ENCODE results near the gene CIRBP.

Gene CIRBP

DNA sequence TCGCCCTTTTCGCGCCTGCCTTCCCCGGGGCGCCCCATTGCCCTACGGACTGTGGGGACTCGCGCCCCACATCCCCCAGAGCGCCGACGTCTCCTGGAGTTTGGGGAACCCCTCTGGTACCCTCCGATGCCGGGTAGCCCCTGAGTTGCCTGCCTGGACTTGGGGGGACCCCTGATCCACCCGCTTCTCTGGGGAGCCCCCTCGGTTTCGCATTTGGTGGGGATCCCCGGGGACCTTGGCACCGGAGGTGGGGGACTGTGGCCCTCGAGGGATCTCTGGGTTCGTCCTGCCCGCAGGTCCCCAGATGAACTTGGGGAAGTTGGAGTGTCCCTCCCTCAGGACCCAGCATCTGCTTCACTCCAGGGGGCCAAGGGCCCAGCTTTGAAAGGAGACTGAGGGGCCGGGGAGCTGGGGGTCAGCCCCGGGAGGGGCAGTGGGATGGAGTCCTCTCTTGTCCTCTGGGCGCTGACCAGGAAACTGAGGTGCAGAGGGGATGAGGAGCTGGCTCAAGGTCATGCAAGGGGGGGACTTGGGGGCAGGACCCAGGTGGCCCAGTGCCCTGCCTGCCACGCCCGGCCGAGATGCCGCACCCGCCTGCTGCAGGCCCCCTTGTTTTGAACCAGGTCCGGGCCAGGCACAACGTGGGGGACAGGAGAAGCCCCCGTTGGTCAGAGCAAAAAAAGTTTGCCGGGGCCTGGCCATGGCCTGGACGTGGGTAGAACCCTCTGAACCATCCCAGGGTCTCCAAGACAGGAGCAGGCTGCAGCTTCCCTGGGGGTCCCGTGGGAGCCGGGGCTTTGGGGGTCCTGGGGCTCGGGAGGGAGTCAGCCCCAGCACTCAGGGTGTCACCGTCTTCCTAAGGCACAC lies 17.6 kb downstream of the CIRBP start:
- H3K4me3 ChIP-seq (ENCODE audit: low read length) = peak overlapping the region; percentile 23
- DNase-seq (ENCODE audit: low read depth) = no peak

DNA sequence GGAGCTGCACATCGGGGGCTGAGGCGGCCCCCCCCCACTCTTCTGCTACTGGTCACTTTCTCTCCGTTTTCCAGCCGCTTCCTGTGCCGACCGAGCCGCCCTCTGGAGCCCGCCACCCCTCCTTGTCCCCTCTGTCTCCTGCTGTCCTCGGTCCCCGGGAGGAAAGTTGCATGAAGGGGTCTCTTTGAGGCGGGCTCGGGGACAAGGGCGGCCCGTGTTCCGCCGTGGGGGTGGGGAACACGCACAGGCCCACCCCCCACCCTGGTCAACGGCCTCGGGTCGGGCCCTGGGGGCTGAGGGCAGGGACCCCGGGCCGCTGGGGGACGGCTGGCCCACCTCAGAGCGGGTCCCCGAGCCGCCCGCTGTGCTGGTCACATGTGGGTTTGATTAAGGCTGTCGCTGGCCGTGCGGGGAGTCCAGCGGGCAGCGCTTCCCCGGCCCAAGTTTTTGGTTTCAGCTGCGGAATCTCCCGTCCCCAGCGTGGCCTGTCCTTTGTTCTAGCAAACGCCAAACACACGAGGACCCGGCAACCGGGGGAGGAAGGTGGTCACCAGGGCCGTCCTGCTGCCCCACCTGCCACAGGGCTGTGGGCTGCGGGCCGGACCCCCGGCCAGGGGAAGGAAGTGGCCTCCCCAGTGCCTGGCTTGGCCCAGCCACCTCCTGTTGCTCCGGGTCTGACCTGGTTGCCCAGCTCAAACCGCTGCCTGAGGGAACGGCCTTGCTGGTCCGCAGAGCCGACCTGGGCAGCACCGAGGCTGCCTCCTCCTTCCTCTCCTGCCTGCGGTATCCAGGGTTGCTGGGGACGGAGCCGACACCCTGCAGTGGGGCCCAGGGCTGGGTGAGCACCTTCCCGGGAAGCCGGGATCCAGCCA lies 18.5 kb downstream of the CIRBP start:
- TF ChIP-seq, protein P1, sequence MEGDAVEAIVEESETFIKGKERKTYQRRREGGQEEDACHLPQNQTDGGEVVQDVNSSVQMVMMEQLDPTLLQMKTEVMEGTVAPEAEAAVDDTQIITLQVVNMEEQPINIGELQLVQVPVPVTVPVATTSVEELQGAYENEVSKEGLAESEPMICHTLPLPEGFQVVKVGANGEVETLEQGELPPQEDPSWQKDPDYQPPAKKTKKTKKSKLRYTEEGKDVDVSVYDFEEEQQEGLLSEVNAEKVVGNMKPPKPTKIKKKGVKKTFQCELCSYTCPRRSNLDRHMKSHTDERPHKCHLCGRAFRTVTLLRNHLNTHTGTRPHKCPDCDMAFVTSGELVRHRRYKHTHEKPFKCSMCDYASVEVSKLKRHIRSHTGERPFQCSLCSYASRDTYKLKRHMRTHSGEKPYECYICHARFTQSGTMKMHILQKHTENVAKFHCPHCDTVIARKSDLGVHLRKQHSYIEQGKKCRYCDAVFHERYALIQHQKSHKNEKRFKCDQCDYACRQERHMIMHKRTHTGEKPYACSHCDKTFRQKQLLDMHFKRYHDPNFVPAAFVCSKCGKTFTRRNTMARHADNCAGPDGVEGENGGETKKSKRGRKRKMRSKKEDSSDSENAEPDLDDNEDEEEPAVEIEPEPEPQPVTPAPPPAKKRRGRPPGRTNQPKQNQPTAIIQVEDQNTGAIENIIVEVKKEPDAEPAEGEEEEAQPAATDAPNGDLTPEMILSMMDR (conservative IDR thresholded peaks at IDR 0.05; ENCODE audit: low read depth, low read length) = no peak
- no peak for DNase-seq (ENCODE audit: low read depth)
- no peak overlapping the region for H3K4me3 ChIP-seq (ENCODE audit: low read length)

More for the DNA sequence above, 17.6 kb downstream of the CIRBP start:
- TF ChIP-seq, protein P1 (conservative IDR thresholded peaks at IDR 0.05; ENCODE audit: low read depth, low read length) = no peak

DNA sequence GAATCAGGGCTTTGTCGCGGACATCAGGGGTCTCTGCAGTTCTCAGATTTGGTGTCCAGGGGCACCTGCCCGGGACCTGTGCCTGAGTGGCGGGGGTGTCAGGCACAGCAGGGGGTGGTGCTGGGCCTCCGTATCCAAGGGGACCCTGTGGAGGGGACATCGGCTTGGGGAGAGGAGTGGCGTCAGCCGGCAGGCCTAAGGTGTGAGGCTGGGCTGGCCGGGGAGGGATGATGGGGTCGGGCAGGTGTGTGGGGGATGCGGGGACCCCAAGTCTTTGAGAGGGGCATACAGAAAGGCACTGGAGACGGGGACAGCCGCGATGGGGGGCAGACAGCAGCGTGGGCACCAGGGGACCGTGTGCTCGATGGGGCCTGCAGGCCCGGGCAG lies 19.1 kb downstream of the CIRBP start:
- TF ChIP-seq, protein P1 (conservative IDR thresholded peaks at IDR 0.05; ENCODE audit: low read depth, low read length) = no peak
- no peak for DNase-seq (ENCODE audit: low read depth)
- H3K4me3 ChIP-seq (ENCODE audit: low read length) = no peak overlapping the region

DNA sequence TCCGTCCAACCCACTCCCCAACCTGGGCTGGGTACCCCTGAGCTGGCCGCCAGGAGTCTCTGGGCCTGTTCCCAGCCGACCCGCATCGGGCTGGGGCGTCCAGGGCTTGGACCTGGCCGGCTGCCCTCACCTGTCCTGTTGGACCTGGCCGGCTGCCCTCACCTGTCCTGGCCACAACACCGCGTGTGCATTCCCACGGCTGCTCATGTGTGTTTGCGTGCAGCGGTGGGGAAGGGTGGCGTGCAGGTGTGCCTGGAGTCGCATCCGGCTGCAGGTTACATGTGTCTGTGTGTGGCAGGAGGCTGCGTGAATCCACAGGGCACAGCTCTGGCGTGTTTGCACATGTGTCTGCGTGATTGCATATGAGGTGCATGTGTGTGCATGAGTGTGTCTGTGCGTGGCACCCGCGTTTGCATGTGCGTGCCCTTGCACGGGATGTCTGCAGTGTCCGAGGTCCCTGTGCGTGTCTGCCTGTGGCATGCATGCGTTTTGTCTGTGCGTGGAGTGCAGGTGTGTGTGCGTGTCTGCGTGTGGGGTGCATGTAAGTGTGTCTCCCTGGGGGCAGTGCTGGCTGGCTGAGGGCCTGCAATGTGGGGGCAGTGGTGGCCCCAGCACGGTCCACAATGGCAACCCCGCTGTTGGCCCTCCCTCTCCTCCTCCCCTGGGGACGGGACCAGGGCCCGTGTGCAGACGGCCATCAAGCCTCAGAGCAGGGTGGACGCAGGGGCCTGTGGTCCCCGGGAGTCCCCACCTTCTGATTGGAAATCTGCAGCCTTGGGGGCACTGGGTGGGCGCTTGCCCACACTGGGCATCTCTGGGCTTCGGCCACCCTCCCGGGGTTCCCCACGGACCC lies 19.9 kb downstream of the CIRBP start:
- TF ChIP-seq, protein P1 (conservative IDR thresholded peaks at IDR 0.05; ENCODE audit: low read depth, low read length) = no peak
- no peak for DNase-seq (ENCODE audit: low read depth)
- no peak overlapping the region for H3K4me3 ChIP-seq (ENCODE audit: low read length)

DNA sequence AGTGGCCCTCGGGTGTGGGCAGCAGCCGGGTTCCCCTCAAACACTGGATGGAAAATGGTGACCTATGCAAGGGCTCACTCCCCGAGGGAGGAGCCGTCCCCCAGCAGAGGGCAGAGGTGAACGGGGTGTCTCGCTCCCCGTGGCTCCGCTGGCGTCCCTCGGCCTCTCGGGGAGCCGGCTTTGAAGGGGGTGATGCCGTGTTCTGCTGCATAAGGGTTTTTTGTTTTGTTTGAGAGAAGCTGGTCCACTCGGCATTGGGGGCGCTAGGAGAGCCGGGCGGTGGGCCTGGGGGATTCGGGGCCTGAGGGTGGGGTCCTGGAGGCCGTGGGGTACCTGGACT lies 20.5 kb downstream of the CIRBP start:
- H3K4me3 ChIP-seq (ENCODE audit: low read length) = no peak overlapping the region
- DNase-seq (ENCODE audit: low read depth) = no peak
- TF ChIP-seq, protein P1 (conservative IDR thresholded peaks at IDR 0.05; ENCODE audit: low read depth, low read length) = no peak

DNA sequence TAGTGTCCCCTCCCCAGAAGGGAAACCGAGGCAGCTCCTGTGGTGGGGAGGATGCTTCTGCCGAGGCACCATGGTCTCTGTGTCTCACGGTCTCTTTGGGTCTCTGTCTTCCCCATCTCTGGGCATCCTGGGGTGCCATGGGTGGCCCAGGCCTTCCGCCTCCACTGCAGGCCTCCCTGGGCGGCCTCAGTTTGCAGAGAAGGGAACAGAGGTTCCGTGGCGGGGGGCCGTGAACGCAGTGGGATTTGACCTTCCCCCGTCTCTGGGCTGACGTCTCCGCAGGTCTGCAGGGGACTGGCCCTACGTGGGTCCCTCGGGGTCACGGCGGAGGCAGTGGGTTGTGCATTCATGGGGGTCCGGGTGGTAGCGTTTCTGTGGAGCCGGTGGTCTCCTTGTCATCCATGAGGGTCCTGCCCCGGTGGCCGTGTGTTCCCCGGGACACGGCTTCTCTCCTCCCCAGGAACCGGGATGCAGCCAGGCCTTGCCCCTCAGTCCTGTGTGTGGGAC lies 21.1 kb downstream of the CIRBP start:
- DNase-seq (ENCODE audit: low read depth) = no peak
- no peak overlapping the region for H3K4me3 ChIP-seq (ENCODE audit: low read length)
- TF ChIP-seq, protein P1 (conservative IDR thresholded peaks at IDR 0.05; ENCODE audit: low read depth, low read length) = no peak
